HEK293T (cell line): ENCODE results near the gene SLC8B1.

Experiments used
- ARNT ChIP-seq: fragments of 450-650 bp; IDR thresholded peaks from 2 replicates; pipeline ENCODE4 v1.6.1; 2017; ENCODE audit warnings: mild to moderate bottlenecking
- BHLHE40 ChIP-seq: fragments of 450-650 bp; IDR thresholded peaks from 2 replicates; pipeline ENCODE4 v1.6.1; 2016; ENCODE audit warnings: mild to moderate bottlenecking, moderate library complexity, borderline replicate concordance
- ELF4 ChIP-seq: fragments of 450-650 bp; IDR thresholded peaks from 2 replicates; pipeline ENCODE4 v1.6.1; 2017; ENCODE audit warnings: antibody characterized with exemption
- FOXA1 ChIP-seq: fragments of 450-650 bp; IDR thresholded peaks from 2 replicates; pipeline ENCODE4 v1.6.1; 2016; ENCODE audit warnings: mild to moderate bottlenecking
- FOXK2 ChIP-seq: fragments of 450-650 bp; IDR thresholded peaks from 2 replicates; pipeline ENCODE4 v1.6.1; 2016; ENCODE audit warnings: mild to moderate bottlenecking
- FOXM1 ChIP-seq: fragments of 450-650 bp; IDR thresholded peaks from 2 replicates; pipeline ENCODE4 v1.6.1; 2017; ENCODE audit warnings: mild to moderate bottlenecking, borderline replicate concordance
- HDGF ChIP-seq: fragments of 450-650 bp; IDR thresholded peaks from 2 replicates; pipeline ENCODE4 v1.6.1; 2017; ENCODE audit warnings: antibody characterized with exemption, borderline replicate concordance
- L3MBTL2 ChIP-seq: fragments of 450-650 bp; conservative IDR thresholded peaks from 2 replicates; pipeline ENCODE4 v1.6.1; 2016; ENCODE audit warnings: mild to moderate bottlenecking
- LEF1 ChIP-seq: fragments of 450-650 bp; IDR thresholded peaks from 2 replicates; pipeline ENCODE4 v1.6.1; 2017; ENCODE audit warnings: mild to moderate bottlenecking, borderline replicate concordance
- SP1 ChIP-seq: fragments of 450-650 bp; IDR thresholded peaks from 2 replicates; pipeline ENCODE4 v1.6.1; 2017
- SUZ12 ChIP-seq: fragments of 450-650 bp; IDR thresholded peaks from 2 replicates; pipeline ENCODE4 v1.6.1; 2016; ENCODE audit warnings: mild to moderate bottlenecking
- TARDBP ChIP-seq: fragments of 450-650 bp; IDR thresholded peaks from 2 replicates; pipeline ENCODE4 v1.6.1; 2016
- ZNF384 ChIP-seq: fragments of 450-650 bp; IDR thresholded peaks from 2 replicates; pipeline ENCODE4 v1.6.1; 2016

DNA sequence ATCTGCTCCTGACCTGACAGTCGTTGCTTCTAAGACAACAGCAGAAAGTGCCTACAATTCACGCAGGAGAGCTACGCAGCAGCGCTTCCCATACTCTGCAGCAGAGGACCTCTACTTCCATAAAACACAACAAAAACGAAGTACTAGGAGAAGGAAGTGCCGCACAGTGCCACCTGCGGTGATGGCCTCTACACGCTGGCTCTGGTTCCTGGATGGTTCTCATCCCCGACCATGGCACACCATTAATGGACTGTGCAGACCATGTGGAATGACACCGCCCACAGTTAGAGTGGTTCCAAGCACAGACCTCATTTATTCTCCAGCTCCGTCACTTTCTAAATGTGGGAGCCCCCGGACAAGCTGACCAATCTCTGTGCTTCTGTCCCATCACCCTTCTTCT, 85.4 kb downstream of the SLC8B1 start:
- no peak for TF ChIP-seq L3MBTL2
- TF ChIP-seq ZNF384, result no peak
- no peak for TF ChIP-seq SP1
- TF ChIP-seq ELF4, result no peak
- TF ChIP-seq TARDBP, result no peak
- no peak for TF ChIP-seq LEF1
- TF ChIP-seq BHLHE40, result no peak
- no peak for TF ChIP-seq SUZ12
- no peak for TF ChIP-seq ARNT
- no peak for TF ChIP-seq HDGF
- no peak for TF ChIP-seq FOXM1
- no peak for TF ChIP-seq FOXA1
- no peak for TF ChIP-seq FOXK2
